ENCODE measurements around the gene MRPL2.
A peak's percentile ranks its signal among the peaks of the same experiment; 100 is the strongest.

MRPL2 gene

DNA sequence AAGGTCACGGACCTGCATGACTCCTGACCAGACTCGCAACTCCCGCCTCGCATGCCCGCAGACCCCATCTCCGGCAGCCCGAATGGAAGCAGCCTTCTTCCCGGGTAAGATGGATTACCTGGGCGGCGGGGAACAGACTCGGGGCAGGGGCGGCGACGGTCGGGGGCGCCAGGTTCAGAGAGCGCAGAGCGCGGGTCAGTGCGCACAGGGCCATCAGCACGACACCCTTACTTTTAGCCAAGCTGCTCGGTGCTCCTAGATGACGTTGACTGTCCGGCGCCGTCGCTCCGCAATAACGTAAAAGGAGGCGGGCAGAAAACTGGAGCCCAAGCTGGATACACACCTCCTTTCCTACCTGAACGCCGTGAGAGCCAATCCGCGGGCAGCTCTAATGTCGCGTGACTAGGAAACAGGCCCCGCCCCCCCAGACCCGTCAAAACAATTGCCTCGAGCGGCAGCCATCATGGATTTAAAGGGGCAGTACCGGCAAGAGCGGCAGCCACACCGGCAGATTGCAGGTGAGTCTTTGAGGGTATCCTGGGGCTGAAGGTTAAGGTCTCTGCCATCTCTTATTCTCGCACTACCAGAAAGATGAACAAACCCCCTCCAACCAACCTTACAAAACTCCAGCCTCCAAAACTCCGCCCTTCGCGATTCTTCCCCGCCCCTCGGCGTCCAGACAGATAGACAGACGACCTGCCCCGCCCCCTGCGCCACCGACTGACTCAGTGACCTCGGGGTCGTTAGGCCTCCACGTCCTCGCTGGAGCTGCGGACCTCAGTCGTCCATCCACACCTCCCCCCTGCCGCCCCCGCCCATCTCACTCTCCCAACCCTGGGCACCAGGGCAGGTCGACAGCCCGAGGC lies at the start of gene MRPL2, which contains the start of gene KLC4:
TSS of gene MRPL2 (minus strand) at position 267 of the 866 bp plus-strand sequence. CDS start at position 214, 53 bp downstream.
TSS of gene KLC4 (plus strand) at position 464 of the 866 bp plus-strand sequence. CDS start 1,705 bp downstream, outside the sequence.
- DNase-seq = peak; percentile 99

DNA sequence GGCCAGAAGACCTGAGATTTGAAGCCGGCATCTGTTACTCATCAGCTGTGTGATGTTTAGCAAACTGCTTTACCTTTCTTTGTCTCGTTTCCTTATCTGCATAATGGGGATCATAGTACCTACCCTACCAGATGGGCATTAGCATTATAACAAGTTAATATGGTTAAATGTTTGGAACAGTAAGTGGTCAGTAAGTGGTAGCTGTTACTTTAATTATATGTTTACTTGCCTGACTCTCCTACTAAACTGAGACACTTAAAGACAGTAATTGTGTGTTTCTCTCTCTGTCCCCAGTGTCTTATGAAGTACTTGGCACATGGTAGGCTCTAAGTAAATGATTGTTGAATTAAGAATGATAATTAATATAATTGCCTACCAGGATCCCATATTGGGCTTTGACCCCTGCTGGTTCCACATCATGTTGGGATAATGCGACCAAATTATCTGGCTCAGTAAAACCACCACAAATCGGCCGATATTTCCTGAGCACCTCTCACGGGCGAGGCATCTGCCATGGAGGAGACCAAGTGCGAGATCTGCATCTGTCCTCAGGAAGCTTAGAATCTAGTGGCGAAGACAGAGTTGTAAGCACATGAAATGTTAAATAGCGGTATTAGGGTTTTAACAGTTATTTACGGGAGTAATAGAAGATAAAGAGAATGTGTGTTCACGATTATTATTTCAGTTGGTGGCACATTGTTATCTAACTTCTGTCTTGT lies 48.3 kb upstream of the MRPL2 start:
- DNase-seq = no peak

GRCh38 chr6:43105538-43106222 lies 46.4 kb upstream of the MRPL2 start:
- DNase-seq = no peak

- no peak for DNase-seq
Observed at GRCh38 chr6:43103253-43103876, 44.1 kb upstream of the MRPL2 start.

DNA sequence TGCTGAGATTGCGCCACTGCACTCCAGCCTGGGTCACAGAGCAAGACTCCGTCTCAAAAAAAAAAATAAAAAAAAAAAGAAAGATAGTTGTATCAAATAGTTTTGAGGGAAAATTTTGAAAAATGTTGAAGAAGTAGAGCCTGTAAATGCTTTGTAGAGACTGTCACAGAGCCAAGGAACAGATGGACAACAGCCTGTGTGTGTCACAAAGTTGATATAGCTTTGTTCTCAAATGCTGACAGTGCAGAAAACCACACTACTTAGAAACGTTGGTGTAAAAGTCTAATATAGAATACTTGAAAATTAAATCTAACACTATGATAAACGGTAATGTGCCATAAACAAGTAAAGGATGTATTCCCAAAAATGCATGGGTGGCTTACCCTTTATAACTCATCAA lies 42.3 kb upstream of the MRPL2 start:
- DNase-seq = no peak

DNA sequence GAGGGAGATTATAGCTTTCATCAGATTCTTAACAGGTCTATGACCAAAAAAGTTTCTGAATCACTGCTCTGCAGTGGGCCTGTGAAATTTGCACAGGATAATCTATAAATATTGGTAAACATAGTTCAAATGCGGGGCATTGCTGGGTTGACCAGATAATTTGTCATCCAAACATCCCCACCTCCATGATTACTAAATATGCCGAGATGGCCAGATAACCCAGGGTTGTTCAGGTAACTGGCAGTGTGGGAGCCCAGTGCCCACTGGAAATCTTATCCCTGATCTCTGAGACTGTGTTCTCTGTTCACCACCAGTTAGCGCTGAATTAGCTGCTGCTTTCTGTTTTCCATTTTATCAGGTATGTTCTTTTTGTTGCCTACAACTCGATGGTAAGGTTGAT lies 38.3 kb upstream of the MRPL2 start:
- DNase-seq = no peak

DNA sequence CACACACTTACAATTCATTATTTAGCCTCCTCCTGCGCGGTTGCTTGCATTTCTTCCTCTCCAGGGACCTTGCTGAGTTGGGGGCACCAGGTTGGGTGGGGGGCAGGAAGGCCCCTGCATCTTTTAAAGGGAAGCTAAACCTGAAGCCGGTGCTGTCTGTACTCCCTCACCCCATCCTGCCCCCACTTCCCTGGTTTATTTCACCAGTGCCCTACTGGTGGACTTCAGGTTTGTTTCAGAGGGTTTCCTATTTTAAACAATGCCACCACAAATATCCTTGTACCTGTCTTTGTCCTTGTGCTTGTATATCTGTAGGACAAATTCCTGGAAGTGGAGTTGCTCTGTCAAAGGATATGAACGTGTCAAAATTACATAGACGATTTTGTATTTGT lies 37.9 kb upstream of the MRPL2 start:
- no peak for DNase-seq

DNA sequence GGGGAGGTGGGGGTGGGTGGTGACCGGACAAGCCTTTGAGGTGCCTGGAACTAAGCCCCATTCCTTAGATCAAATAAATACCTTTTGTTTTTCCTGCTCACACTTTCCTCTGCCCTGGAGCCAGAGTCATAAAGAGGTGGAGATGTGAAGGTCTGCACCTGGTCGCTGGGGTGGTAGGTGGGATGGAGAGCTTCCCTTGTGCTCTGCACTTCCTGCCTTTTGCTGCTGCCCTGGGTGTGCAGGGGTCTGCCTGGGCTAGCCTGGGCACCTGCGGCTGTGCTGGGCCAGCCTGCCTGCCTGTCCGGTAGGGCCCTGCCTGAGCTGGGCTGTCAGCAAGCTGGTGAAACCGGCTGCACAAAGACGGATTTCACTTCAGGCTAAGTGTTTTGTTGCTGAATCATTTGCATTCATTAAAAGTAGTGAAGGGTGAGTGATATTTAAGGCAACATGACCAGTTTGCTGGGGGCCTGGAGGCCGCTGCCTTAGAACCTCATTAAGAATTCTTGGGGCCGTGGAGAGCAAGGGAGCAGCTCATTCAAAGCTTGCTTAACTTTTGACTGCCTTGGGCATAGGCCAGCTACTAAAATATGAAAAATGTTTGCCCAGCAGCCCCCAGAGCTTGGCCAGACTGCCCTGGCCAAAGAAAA lies 37.3 kb upstream of the MRPL2 start:
- DNase-seq = no peak

- DNase-seq = no peak
Observed at GRCh38 chr6:43095939-43096338, 36.7 kb upstream of the MRPL2 start.

GRCh38 chr6:43093436-43094289 lies 34.4 kb upstream of the MRPL2 start:
- DNase-seq = peak; percentile 31

GRCh38 chr6:43092635-43093034 lies 33.4 kb upstream of the MRPL2 start:
- DNase-seq = no peak

- no peak for DNase-seq
Observed at GRCh38 chr6:43091436-43091991, 32.3 kb upstream of the MRPL2 start.

DNA sequence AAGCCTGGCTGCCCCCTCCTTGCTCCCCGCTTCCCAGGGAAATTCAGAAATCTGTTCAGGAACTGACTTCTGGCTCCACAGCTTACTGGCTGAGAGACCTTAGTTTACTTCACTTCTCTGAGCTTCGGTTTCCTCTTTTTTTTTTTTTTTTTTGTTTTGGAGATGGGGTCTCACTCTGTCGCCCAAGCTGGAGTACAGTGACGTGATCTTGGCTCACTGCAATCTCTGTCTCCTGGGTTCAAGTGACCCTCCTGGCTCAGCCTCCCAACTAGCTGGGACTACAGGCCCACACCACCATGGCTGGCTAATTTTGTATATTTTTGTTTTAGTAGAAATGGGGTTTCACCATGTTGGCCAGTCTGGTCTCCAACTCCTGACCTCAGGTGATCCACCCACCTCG lies 31.8 kb upstream of the MRPL2 start:
- DNase-seq = no peak

- DNase-seq = no peak
Observed at GRCh38 chr6:43090559-43090956, 31.3 kb upstream of the MRPL2 start.

DNA sequence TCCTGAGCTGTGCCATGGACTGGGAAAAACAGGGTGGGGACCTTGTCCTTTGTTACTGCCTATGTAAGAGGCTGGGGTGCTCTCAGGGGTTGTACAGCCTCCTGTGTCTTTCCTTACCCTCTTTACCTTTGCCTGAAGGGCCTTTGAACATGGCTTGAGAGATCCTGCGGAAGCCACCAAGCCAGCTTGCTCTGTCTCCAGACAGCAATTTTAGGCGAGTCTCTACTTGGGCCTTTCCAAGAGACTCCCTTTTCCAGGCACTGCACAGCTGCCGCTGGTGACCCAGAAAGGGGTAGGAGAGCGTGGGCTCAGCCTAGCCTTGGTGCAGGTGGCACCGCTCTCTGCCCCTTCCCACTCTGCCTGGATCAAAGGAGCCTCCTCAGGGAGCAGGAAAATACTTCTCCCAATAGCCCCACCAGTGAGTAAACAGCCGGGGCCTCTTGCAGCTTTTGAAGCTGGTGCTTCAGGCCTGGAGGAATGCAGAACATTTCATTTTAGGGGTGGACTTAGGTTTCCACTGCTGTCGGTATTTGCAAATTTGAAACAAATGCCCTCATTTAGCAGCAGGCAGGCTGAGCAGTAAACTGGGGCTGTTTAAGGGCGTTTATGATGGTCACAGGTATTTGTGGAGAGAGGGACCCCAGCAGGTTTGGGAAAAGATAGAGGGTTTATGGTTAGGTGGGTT lies 30.8 kb upstream of the MRPL2 start:
- DNase-seq = no peak

- no peak for DNase-seq
Observed at GRCh38 chr6:43089467-43089866, 30.2 kb upstream of the MRPL2 start.

GRCh38 chr6:43088654-43089056 lies 29.4 kb upstream of the MRPL2 start:
- no peak for DNase-seq

DNA sequence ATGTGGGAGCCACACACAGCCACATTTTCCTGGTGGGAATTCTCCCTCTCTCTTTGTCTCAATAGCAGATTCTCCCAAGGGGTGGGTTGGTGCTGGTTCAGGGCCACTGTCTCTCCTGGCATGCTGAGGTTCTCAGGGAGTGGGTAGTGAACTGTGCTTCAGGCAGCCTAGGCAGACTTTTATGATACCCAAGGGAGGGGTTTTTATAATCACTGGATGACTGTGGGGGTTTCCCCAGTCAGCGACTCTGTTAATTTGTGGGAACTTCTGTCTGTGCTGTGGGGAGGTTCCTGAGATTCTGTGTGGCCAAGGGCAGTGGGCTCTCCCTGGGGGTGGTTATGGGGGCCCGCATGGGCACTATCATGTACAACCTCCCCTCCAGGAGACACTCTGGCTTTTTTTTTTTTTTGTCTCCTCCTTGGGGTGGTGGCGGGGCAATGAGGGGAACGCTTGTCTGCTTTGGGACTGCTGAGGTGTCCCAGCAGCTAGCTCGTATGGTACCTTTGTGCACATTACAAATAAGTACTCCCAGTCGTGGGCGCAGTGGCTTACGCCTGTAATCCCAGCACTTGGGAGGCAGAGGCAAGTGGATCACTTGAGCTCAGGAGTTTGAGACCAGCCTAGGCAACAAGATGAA lies 26.9 kb upstream of the MRPL2 start:
- no peak for DNase-seq

- no peak for DNase-seq
Observed at GRCh38 chr6:43082806-43083655, 23.8 kb upstream of the MRPL2 start.

Data from CD4-positive, alpha-beta T cell treated with Interleukin-21 for 1 hour (primary cell).